Skeletal muscle tissue (tissue), 4 donors: Measurements from ENCODE around the gene ASAH2. TPM values are rescaled to one million over a fixed set of nuclear protein-coding genes. Genes with fewer than 3 reads are reported as not detected.

ENCODE experiments used
- H3K27ac ChIP-seq: one replicate; pipeline ENCODE4 v1.7.0; 2013; ENCODE audit warnings: mild to moderate bottlenecking, low read depth, low read length, inconsistent platforms
- H3K27me3 ChIP-seq, 3 donors: one replicate each; pipeline ENCODE4 v1.7.0; 2013; ENCODE audit warnings: low read length in 3 of 3; ENCODE audit not compliant: control insufficient read depth in 3 of 3, insufficient read depth in 3 of 3
- H3K36me3 ChIP-seq, 3 donors: one replicate each; pipeline ENCODE4 v1.7.0; 2013; ENCODE audit warnings: low read length in 3 of 3; ENCODE audit not compliant: control insufficient read depth in 3 of 3, insufficient read depth in 3 of 3
- H3K4me1 ChIP-seq, 3 donors: one replicate each; pipeline ENCODE4 v1.7.0; 2013; ENCODE audit warnings: low read length in 3 of 3, mild to moderate bottlenecking in 3 of 3; ENCODE audit not compliant: control insufficient read depth in 3 of 3, insufficient read depth in 3 of 3
- H3K4me3 ChIP-seq, 3 donors: one replicate each; pipeline ENCODE4 v1.7.0; 2013; ENCODE audit warnings: low read length in 3 of 3
- H3K9ac ChIP-seq, 3 donors: one replicate each; pipeline ENCODE4 v1.7.0; 2013; ENCODE audit warnings: low read length in 3 of 3, mild to moderate bottlenecking in 3 of 3, moderate library complexity in 2 of 3, low read depth in 1 of 3
- H3K9me3 ChIP-seq, 3 donors: one replicate each; pipeline ENCODE4 v1.7.0; 2013; ENCODE audit warnings: low read length in 3 of 3; ENCODE audit not compliant: control insufficient read depth in 3 of 3
- total RNA-seq: library from RNA; depleted of rRNA; stranded (reverse); fragments of >200 nt; gene quantifications from one replicate; pipeline ENCODE4 v1.2.3, GENCODE V29; 2014
- donor health status: Osteomylitis.

The ASAH2 gene
- total RNA-seq, 1 donor from 2014 or later = under 0.01 TPM

DNA sequence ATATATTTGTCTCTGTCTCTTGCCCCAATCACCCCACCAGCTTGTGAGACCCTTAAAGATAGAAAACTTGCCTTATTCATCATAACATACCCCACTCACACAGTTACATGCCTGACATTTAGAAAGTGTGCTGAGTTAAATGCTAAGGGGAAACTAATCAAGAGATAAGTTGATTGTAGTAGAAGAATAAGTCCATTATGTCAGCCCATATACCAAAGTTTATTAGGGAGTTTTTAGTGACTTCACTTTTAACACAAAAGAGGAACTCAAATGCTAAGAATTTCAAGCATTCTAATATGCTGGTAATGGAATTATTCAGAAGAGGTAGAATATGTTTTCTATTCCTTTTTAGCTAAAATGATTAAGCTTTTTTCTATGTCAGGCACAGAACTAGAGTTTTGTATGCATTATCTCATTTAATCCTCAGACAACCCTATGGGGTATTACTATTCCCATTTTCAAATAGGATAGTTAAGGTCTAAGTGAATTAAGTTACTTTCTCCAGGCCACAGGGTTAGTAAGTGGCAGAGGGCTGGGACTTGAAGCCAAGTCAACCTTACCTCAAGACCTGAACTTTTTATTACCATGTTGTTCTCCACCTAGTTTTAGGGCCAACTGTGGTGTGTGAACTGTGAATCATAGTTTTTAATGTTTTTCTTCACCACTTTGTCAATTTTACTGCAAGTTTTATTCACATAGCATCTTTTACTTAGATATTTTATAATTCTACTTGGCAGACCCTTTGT is 19.6 kb downstream of the ASAH2 start:
- H3K9me3 ChIP-seq = no peaks in the 10 kb centered on the region
- no peaks in the 10 kb centered on the region for H3K36me3 ChIP-seq
- no peaks in the 10 kb centered on the region for H3K4me1 ChIP-seq
- H3K4me3 ChIP-seq = no peak overlapping the region
- H3K27ac ChIP-seq = no peak overlapping the region
- H3K9ac ChIP-seq = no peak overlapping the region
- H3K27me3 ChIP-seq = peaks cover 0 to 4% (median 0%) of the 10 kb centered on the region in 3 donors

DNA sequence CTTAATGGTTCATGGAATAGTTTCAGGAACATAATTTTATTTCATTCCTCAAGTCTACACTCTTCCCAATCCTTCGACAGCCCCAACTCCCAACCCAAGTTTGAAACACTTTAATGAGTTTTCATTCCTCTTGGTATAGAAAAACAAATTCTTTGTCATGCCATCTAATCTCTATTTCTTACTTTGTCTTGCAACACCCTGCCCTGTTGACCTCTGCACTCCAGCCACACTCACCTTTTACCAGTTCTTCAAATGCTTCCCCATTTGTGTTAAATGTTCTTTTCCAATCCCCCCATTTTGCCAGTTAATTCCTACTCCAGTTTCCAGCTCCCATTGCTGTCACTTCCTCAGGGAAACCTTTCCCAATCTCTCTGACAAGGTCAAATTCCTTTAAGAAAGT is 21.9 kb downstream of the ASAH2 start:
- Histone ChIP-seq H3K27ac (no peak overlapping the region), H3K9me3 (no peaks in the 10 kb centered on the region), H3K4me3 (no peak overlapping the region)

GRCh38 chr10:50228672-50229071 is 22.6 kb downstream of the ASAH2 start:
- Histone ChIP-seq H3K36me3 (no peaks in the 10 kb centered on the region), H3K9me3 (no peaks in the 10 kb centered on the region), H3K4me1 (no peaks in the 10 kb centered on the region), H3K9ac (no peak overlapping the region), H3K4me3 (no peak overlapping the region), H3K27me3 (no peaks in the 10 kb centered on the region), H3K27ac (no peak overlapping the region)

More for the DNA sequence above, 21.9 kb downstream of the ASAH2 start:
- H3K4me1 ChIP-seq = no peaks in the 10 kb centered on the region
- H3K36me3 ChIP-seq = no peaks in the 10 kb centered on the region
- H3K9ac ChIP-seq = no peak overlapping the region
- peaks cover 0 to 4% (median 0%) of the 10 kb centered on the region in 3 donors for H3K27me3 ChIP-seq

DNA sequence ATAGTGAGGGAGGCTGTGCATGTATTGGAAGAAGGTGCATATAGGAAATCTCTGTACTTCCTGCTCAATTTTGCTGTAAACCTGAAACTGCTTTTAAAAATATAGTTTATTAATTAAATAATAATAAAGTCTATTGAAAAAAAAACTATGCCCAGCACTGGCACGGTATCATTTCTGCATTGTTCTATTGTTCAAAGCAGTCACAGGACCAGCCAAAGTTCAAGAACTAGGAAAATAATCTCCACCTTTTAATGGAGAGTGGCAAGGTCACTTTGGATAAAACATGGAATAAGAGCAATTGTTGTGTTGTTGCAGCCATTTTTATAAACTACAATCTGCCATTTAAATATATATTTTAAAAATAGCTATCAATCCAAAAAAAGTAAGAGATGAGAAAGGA is 24.7 kb downstream of the ASAH2 start:
- Histone ChIP-seq H3K36me3 (no peaks in the 10 kb centered on the region), H3K4me3 (no peak overlapping the region), H3K9ac (no peak overlapping the region), H3K9me3 (no peaks in the 10 kb centered on the region), H3K4me1 (no peaks in the 10 kb centered on the region), H3K27ac (no peak overlapping the region), H3K27me3 (no peaks in the 10 kb centered on the region)

DNA sequence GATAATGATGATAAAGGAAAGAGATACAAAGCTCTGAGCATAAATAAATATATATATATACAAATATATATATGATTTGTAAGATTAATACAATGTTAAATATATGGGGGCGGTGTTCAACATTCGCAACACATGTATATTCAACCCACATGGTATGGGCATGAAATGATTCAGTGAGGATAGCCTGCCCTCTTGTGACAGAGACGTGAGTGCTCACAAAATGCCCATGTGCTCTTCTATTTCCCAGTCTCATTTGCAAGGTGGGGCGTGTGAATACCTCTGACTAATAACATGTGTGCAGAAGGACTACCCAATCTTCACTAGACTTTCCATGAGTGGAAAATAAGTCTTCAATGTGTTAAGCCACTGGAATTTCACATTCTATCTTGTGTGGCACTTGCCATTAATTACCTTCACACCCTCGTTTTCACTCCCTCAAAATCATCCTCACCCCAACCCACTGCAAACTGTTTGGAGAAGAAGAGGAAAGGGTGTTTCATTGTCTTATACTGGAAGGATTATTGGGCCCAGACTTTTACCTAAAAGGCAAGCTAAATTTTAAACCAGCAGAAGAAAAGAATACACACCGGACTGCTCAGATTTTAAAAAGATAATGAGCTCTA is 26.9 kb downstream of the ASAH2 start:
- no peak overlapping the region for H3K27ac ChIP-seq
- H3K36me3 ChIP-seq = no peaks in the 10 kb centered on the region
- no peaks in the 10 kb centered on the region for H3K9me3 ChIP-seq
- no peaks in the 10 kb centered on the region for H3K27me3 ChIP-seq
- no peaks in the 10 kb centered on the region for H3K4me1 ChIP-seq
- no peak overlapping the region for H3K9ac ChIP-seq
- no peak overlapping the region for H3K4me3 ChIP-seq

- Histone ChIP-seq H3K27me3 (no peaks in the 10 kb centered on the region), H3K36me3 (no peaks in the 10 kb centered on the region), H3K9ac (no peak overlapping the region), H3K4me1 (no peaks in the 10 kb centered on the region), H3K9me3 (no peaks in the 10 kb centered on the region), H3K4me3 (no peak overlapping the region), H3K27ac (no peak overlapping the region)
Observed at GRCh38 chr10:50222199-50222598, 29.1 kb downstream of the ASAH2 start.

DNA sequence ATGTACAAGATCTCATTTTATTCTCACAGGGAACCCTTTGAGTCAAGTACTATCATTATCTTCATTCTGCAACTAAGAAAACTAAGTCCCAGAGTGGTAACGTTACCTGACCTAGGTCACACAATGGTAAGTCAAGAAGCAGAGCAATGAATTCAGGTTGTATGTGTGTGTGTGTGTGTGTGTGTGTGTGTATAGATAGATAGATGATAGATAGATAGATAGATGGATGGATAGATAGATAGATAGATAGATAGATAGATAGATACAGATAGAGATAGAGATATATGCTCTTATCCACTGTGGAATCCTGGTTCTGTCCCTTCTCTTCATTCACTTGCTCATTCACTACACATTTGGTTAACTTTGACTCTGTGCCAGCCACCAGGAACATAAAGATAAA is 29.8 kb downstream of the ASAH2 start:
- no peaks in the 10 kb centered on the region for H3K9me3 ChIP-seq
- H3K9ac ChIP-seq = no peak overlapping the region
- H3K4me1 ChIP-seq = no peaks in the 10 kb centered on the region
- H3K4me3 ChIP-seq = no peak overlapping the region
- no peaks in the 10 kb centered on the region for H3K36me3 ChIP-seq
- no peak overlapping the region for H3K27ac ChIP-seq
- H3K27me3 ChIP-seq = no peaks in the 10 kb centered on the region

GRCh38 chr10:50219646-50220045 is 31.7 kb downstream of the ASAH2 start:
- H3K9me3 ChIP-seq = no peaks in the 10 kb centered on the region
- H3K27me3 ChIP-seq = no peaks in the 10 kb centered on the region
- no peaks in the 10 kb centered on the region for H3K36me3 ChIP-seq
- H3K27ac ChIP-seq = no peak overlapping the region
- H3K4me1 ChIP-seq = no peaks in the 10 kb centered on the region
- no peak overlapping the region for H3K9ac ChIP-seq
- no peak overlapping the region for H3K4me3 ChIP-seq

- H3K27me3 ChIP-seq = no peaks in the 10 kb centered on the region
- no peaks in the 10 kb centered on the region for H3K9me3 ChIP-seq
- H3K4me3 ChIP-seq = no peak overlapping the region
- H3K4me1 ChIP-seq = no peaks in the 10 kb centered on the region
- H3K9ac ChIP-seq = no peak overlapping the region
- no peak overlapping the region for H3K27ac ChIP-seq
- no peaks in the 10 kb centered on the region for H3K36me3 ChIP-seq
Observed at GRCh38 chr10:50219200-50219599, 32.1 kb downstream of the ASAH2 start.

DNA sequence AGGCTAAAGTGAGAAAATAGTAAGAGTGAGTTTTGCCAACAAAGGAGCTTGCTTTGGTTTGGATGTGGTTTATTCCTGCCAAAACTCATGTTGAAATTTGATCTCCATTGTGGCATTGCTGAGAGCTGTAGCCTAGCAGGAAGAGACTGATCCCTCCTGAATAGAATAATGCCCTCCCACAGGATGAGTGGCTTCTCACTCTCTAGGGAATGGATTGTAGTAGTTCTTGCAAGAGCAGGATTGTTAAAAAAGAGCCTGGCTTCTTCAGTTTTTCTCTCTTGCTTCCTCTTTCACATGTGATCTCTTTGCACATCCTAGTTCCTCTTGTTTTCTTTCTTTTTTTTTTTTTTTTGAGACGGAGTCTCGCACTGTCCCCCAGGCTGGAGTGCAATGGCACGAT is 34.4 kb downstream of the ASAH2 start:
- H3K4me3 ChIP-seq = no peak overlapping the region
- no peaks in the 10 kb centered on the region for H3K9me3 ChIP-seq
- H3K27ac ChIP-seq = no peak overlapping the region
- no peaks in the 10 kb centered on the region for H3K36me3 ChIP-seq
- no peak overlapping the region for H3K9ac ChIP-seq
- H3K27me3 ChIP-seq = no peaks in the 10 kb centered on the region
- no peaks in the 10 kb centered on the region for H3K4me1 ChIP-seq
